Peyer's patch (tissue), 4 donors: ENCODE data around the gene POU5F1.

Source experiments
- POLR2A ChIP-seq, 2 donors: fragments of 450-650 bp; IDR thresholded peaks; one replicate each; pipeline ENCODE4 v1.5.1; 2017; ENCODE audit warnings: antibody characterized with exemption in 2 of 2, mild to moderate bottlenecking in 2 of 2, moderate library complexity in 2 of 2
- TF ChIP-seq, protein P1 (sequence below), 6 experiments: fragments of 450-650 bp in 4 of 6; fragments of 200-600 bp in 2 of 6; sonication (generic) in 1 of 6; IDR thresholded peaks; one replicate each; pipeline ENCODE4 v1.5.1; 2017 to 2019; ENCODE audit warnings: antibody characterized with exemption in 6 of 6, mild to moderate bottlenecking in 3 of 6, moderate library complexity in 1 of 6

DNA sequence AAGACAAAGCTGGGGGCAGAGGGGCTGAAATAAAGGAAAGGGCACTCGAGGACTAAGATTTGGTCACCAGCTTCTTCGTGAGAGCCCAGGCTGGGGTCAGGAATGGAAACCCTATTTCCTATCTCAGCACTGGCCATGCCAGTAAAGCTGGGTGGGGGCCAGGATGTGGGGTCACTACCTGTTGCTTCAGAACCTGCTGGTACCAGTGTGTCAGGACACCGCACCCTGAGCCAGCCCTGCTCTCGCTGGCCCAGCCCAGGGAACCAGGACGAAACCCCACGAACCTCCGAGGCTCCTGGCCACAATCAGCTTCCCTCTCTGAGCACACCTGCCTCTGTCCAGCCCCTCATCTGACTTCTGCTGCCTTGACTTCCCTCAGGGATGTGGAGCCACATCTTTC, 52.3 kb downstream of the POU5F1 start:
- TF ChIP-seq, protein P1, sequence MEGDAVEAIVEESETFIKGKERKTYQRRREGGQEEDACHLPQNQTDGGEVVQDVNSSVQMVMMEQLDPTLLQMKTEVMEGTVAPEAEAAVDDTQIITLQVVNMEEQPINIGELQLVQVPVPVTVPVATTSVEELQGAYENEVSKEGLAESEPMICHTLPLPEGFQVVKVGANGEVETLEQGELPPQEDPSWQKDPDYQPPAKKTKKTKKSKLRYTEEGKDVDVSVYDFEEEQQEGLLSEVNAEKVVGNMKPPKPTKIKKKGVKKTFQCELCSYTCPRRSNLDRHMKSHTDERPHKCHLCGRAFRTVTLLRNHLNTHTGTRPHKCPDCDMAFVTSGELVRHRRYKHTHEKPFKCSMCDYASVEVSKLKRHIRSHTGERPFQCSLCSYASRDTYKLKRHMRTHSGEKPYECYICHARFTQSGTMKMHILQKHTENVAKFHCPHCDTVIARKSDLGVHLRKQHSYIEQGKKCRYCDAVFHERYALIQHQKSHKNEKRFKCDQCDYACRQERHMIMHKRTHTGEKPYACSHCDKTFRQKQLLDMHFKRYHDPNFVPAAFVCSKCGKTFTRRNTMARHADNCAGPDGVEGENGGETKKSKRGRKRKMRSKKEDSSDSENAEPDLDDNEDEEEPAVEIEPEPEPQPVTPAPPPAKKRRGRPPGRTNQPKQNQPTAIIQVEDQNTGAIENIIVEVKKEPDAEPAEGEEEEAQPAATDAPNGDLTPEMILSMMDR (IDR thresholded peaks at IDR 0.05): no peak
- TF ChIP-seq POLR2A (IDR thresholded peaks at IDR 0.05): no peak
